RWPE1 (cell line): ENCODE measurements around the gene SLC4A8.

Source experiments
- CTCF ChIA-PET: fragments of 350-600 bp; sonication (Branson Sonifier 250); formaldehyde crosslinking; extraction: SDS; loops from one replicate; lab custom pipeline; 2021; lab: Yijun Ruan, JAX
- POLR2A ChIA-PET: fragments of 400-600 bp; formaldehyde crosslinking; extraction: SDS; loops from one replicate; lab custom pipeline; 2020; ENCODE audit warnings: antibody characterized with exemption; ENCODE audit not compliant: low non-redundant PET; lab: Yijun Ruan, JAX
- DNase-seq: peaks from one replicate; pipeline ENCODE4 v3.0.0; 2012; ENCODE audit warnings: low spot score
- H3K27ac ChIP-seq: fragments of 450-650 bp; 2 replicates; pipeline ENCODE4 v1.5.1; 2017
- CTCF ChIP-seq: fragments of 450-650 bp; conservative IDR thresholded peaks from 2 replicates; pipeline ENCODE4 v1.5.1; 2017; ENCODE audit warnings: low read depth, mild to moderate bottlenecking

Gene SLC4A8

GRCh38 chr12:51401900-51402299 lies 22.7 kb upstream of the SLC4A8 start:
- ChIA-PET POLR2A (no interaction called here), CTCF (interaction anchor here (0.5 kb wide), 1 partner anchor 346 kb away, joined by 3 read pairs; no protein-coding TSS in a partner anchor)

GRCh38 chr12:51403159-51403558 lies 21.5 kb upstream of the SLC4A8 start:
- no peak for TF ChIP-seq CTCF
- CTCF ChIA-PET, result interaction anchor here (0.6 kb wide), 2 partner anchors 18 to 269 kb away, joined by 3 to 4 read pairs; no protein-coding TSS in a partner anchor
- no peak overlapping the region for H3K27ac ChIP-seq
- POLR2A ChIA-PET, result no interaction called here
- DNase-seq, result no peak

More at GRCh38 chr12:51401900-51402299, 22.7 kb upstream of the SLC4A8 start:
- TF ChIP-seq CTCF, result no peak
- no peak for DNase-seq
- H3K27ac ChIP-seq, result no peak overlapping the region

- ChIA-PET POLR2A (no interaction called here), CTCF (no interaction called here)
- no peak for TF ChIP-seq CTCF
- no peak overlapping the region for H3K27ac ChIP-seq
- no peak for DNase-seq
Observed at GRCh38 chr12:51403681-51404136, 20.9 kb upstream of the SLC4A8 start.

GRCh38 chr12:51404627-51405026 lies 20.0 kb upstream of the SLC4A8 start:
- DNase-seq, result no peak
- no peak for TF ChIP-seq CTCF
- POLR2A ChIA-PET, result no interaction called here
- H3K27ac ChIP-seq, result no peak overlapping the region
- CTCF ChIA-PET, result interaction anchor here (0.7 kb wide), 1 partner anchor 941 kb away, joined by 3 read pairs; no protein-coding TSS in a partner anchor

GRCh38 chr12:51405801-51406207 lies 18.8 kb upstream of the SLC4A8 start:
- no peak for TF ChIP-seq CTCF
- POLR2A ChIA-PET, result no interaction called here
- H3K27ac ChIP-seq, result no peak overlapping the region
- no peak for DNase-seq
- CTCF ChIA-PET, result interaction anchor here (0.9 kb wide), 1 partner anchor 11 kb away, joined by 3 read pairs; no protein-coding TSS in a partner anchor

- no peak for TF ChIP-seq CTCF
- no peak overlapping the region for H3K27ac ChIP-seq
- CTCF ChIA-PET, result interaction anchor here (0.9 kb wide), 1 partner anchor 11 kb away, joined by 3 read pairs; no protein-coding TSS in a partner anchor
- POLR2A ChIA-PET, result no interaction called here
- DNase-seq, result no peak
Observed at GRCh38 chr12:51406290-51406689, 18.3 kb upstream of the SLC4A8 start.
